ENCODE results near the gene NCK1. TPM values are rescaled to one million over a fixed set of nuclear protein-coding genes. Genes with fewer than 3 reads are reported as not detected.

The NCK1 gene
- total and polyA plus RNA-seq, 10 of the 15 experiments (the other 5 are each of a cell fraction or from before 2014, with no cell fraction given): 15.6 to 33.4 (median 25.0) TPM

- TF ChIP-seq E2F8 (IDR thresholded peaks at IDR 0.05; ENCODE audit: low read depth, partially characterized antibody) (no peak), CTCF (IDR thresholded peaks at IDR 0.05 in 2 of 3, conservative IDR thresholded peaks at IDR 0.05 in 1 of 3; ENCODE audit: control insufficient read depth in 2 of 3, extremely low read depth in 1 of 3, insufficient read depth in 1 of 3, low read depth in 3 of 3, low read length in 3 of 3) (no peak), SREBF2 (IDR thresholded peaks at IDR 0.05; ENCODE audit: low read length) (no peak)
Measured at GRCh38 chr3:136909187-136909586, 47.2 kb downstream of the NCK1 start (continued).

GRCh38 chr3:136910697-136911096, 48.7 kb downstream of the NCK1 start:
- Histone ChIP-seq H3K9me3 (replicated peaks; ENCODE audit: control insufficient read depth, insufficient read depth, low read length) (peaks cover 2% of the 10 kb centered on the region; the same call in 1 of the 3 replicates), H3K27ac (ENCODE audit: control insufficient read depth, insufficient read depth) (no peak overlapping the region), H3K4me1 (ENCODE audit: control insufficient read depth, insufficient read depth, low read length) (peaks cover 4% of the 10 kb centered on the region), H3K9ac (ENCODE audit: control insufficient read depth, insufficient read depth, low read length) (no peak overlapping the region), H3K27me3 (replicated peaks in 1 of 2; ENCODE audit: control insufficient read depth in 2 of 2, insufficient read depth in 2 of 2, low read length in 1 of 2) (no peaks in the 10 kb centered on the region), H3K4me3 (no peak overlapping the region), H3K79me2 (ENCODE audit: control insufficient read depth, insufficient read depth, low read length) (peaks cover 68% of the 10 kb centered on the region), H2AFZ (ENCODE audit: control insufficient read depth, low read depth, low read length) (no peak overlapping the region), H3K36me3 (ENCODE audit: control insufficient read depth in 2 of 2, insufficient read depth in 2 of 2, low read length in 1 of 2) (no peaks in the 10 kb centered on the region; a peak in 1 of 4 replicates), H3K4me2 (ENCODE audit: control insufficient read depth, insufficient read depth) (no peak overlapping the region), H4K20me1 (ENCODE audit: control insufficient read depth, insufficient read depth) (no peaks in the 10 kb centered on the region)
- no peak for TF ChIP-seq SUPT20H (IDR thresholded peaks at IDR 0.05; ENCODE audit: borderline replicate concordance, control insufficient read depth, low read depth, low read length)
- RAD21 ChIA-PET (ENCODE audit: unreplicated experiment): interaction anchor here (0.8 to 2.4 kb wide), 8 partner anchors 12 to 152 kb away, joined by 3 to 10 read pairs (median 4); partner anchors contain the start of gene NCK1
- DNase-seq (ENCODE audit: low read depth, low spot score): no peak
- SMC1A ChIA-PET (ENCODE audit: uncharacterized antibody, unreplicated experiment): interaction anchor here (0.8 to 5.5 kb wide), 11 partner anchors 8 to 158 kb away, joined by 3 to 42 read pairs (median 7); partner anchors contain the start of genes NCK1 and STAG1
- in situ Hi-C loops (cut with MboI) (no loop called here), intact Hi-C loops (cut with micrococcal nuclease; ENCODE audit: unreplicated experiment) (no loop called here)
- POLR2A ChIA-PET: interaction anchor here (1.5 kb wide), 1 partner anchor 37 kb away, joined by 3 read pairs; no protein-coding TSS in a partner anchor
- CTCF ChIA-PET: interaction anchor here (0.7 to 2.4 kb wide), 6 partner anchors 12 to 158 kb away, joined by 3 to 7 read pairs (median 4); partner anchors contain the start of genes NCK1 and STAG1
- 95% methylated on average over 2 of the region's 2 CpGs for WGBS (ENCODE audit: insufficient coverage, insufficient replicate concordance, low lambda C conversion rate, missing lambda C conversion rate)
- no peak for ATAC-seq
- FAIRE-seq: no peak
- BruUV-seq (replicated peaks): no TSS peak

All from GM12878 (cell line).